B cell (primary cell): ENCODE measurements around the gene EDNRA.

Source experiments
- CTCF ChIP-seq: fragments of 200-600 bp; IDR thresholded peaks from one replicate; pipeline ENCODE4 v1.8.0; 2022; ENCODE audit warnings: antibody characterized with exemption, mild to moderate bottlenecking
- EZH2 ChIP-seq: IDR thresholded peaks from 2 replicates; pipeline ENCODE4 v1.6.1; 2012; ENCODE audit warnings: borderline replicate concordance, low read depth, mild to moderate bottlenecking, moderate library complexity, low read length; ENCODE audit not compliant: insufficient read depth, poor library complexity, severe bottlenecking

- peak; percentile 72 for TF ChIP-seq CTCF
- no peak for TF ChIP-seq EZH2
These were observed 38.2 kb downstream of the EDNRA start for GRCh38 chr4:147518846-147519767.
